CD4-positive, alpha-beta T cell treated with Interleukin-17A for 1 hour (primary cell): ENCODE results near the gene B3GNT3.

Source experiments
- DNase-seq: peaks from one replicate; pipeline ENCODE4 v3.0.0-alpha.2; 2020

Gene B3GNT3

DNA sequence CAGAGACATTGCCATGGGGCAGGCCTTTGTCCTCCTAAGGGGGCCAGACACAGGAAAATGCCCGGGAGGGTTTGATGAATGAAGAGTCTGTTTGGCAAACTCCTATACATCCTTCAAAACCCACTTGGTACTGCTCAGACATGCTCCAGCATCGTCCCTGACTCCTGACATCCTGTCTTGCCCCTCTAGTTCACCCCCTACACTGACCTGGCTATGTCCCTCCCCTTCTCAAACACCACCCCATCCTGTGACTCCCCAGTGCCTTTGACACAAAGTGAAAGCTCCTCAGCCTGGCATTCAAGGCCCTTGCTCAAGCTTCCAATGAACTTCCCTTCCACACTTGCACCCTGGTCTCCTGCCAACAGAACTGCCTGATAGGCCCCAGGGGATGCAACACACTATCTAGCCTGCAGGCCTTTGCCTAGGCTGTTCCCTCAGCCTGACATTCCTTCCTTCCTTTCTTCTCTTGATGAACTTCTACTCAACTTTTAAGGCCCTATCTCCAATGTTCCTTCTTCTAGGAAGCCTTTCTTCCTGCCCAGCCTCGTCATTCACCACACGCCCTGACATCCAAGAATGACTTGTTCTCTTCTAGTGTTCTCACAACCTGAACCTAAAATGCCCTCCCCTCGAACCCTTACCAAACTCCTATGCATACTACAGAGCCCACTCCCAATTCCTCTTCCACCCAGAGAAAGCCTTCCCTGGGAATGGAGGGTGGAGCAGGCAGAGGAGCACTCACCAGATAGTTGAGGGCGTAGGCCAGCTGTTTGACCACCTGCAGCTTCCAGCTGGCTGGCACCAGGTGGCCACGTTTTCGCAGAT is 40.5 kb downstream of the B3GNT3 start:
- no peak for DNase-seq

DNA sequence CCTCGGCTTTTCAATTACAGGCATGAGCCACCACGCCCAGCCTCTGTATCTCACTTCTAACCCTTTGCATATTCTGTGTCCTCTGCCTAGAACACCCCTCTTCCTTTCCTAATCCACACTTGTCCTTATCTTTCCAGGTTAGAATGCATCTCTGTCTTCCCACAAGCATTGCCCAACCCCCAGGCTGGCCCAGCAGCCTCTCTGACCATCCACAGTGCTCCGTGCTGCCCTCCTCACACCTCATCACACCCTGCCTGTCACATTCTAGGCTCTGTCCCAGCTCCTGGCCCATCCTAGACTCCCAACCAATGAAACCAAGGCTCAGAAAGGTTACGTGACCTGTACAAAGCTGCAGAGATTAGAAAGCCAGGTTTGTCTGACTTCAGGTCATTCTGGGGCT is 41.6 kb downstream of the B3GNT3 start:
- no peak for DNase-seq

DNA sequence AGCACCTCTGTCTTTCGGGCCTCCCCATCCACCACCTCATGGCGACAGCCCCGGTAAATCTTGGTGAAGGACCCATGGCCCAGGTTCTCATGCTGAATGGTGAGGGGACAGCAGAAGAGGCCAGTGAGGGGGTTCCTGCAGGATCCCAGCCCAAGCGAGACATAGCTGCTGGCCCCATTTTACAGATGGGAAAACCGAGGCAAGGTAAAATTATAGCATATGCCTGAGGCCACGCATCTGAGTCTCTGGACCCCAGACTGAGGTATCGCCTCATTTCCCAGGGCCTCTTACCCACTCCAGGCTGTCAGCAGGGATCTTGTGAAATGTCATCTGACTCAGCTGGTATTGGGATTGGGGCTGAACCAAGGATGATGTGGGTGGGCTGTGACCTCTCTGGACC is 43.0 kb downstream of the B3GNT3 start:
- no peak for DNase-seq

DNA sequence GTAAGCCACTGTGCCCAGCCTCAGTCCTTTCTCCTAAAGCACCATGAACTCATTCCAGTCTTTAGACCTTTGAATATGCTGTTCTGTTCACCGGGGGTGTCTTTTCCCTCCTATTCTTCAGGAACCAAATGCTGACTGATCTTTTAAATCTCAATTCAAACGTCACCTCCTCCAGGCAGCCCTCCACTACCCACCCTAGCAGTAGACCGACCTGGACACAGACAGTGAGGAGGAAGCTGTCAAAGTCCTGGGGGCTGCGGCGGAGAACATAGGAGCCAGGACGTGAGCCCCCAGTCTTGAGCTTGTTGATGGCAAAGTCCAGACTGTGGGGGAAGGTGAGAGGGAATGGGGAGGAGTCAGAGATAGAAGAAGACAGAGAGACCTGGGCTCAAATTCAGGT is 45.1 kb downstream of the B3GNT3 start:
- DNase-seq, result no peak

- no peak for DNase-seq
These were observed 46.5 kb downstream of the B3GNT3 start for GRCh38 chr19:17841371-17841809.

DNA sequence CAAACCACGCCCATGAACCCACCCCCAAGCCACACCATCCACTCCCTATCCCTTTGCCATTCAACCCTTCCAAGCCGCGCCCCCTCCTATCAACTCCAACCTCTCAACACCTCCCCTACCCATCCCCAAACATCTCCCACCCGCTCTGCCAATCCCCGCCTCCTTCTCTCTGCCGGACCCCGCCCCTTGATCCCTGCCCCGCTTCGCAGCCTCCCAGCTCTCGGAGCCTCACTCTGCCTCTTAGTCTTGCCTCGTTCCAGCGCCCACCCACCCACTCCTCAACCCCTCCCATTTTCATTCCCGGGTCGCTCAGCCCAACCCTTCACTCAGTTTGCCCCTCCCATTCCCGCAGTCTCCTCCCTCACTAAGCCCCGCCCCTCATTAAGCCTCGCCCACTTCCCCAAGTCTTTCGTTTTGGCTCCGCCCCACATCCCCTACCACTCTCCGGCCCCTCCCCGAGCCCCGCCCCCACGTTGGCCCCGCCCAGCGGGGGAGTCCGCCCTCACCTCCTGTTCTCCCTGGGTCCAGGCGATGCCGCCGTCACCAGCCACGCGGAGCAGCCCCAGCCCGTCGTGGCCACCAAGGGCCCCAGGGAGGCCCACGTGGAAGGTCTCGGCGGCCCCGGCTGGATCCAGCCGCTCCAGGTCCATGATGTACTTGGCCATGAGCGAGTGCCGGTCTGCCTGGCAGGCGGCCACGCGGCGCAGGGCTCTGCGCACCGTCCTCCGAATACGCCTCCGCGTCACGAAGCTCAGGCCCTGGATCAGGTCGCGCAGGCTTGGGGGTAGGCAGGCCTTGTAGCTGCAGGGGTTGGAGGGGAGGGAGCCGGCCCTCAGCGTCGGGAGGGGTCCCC is 47.1 kb downstream of the B3GNT3 start:
- peak; percentile 55 for DNase-seq

DNA sequence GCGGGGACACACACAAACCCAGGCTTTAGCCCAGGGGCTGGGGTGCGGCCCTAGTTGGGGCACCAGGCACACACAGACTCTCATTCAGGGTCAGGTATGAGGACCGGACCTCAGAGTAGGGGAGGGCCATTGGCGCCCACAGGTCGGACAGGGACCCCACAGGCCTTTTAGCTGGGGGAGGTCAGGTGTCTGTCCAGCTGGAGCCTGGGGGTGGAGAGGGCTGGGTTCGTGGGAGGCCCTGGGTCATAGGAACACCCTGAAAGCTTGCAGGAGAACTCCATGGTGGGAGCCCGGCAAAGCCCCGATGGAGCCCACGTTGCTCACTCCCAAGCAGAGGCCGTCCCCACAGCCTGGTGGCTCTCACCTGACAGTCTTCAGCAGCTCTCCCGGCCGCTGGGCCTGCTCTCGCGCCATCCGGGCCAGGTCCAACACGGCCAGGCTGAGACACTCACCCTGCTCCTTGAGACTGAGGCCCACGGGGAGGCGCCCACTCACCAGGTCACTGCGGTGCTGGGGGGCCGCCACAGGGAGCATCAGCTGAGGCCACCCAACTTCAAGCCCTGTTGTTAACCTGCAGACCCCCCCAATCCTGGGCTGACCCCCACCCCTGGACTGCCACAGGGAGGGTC is 47.8 kb downstream of the B3GNT3 start:
- no peak for DNase-seq

DNA sequence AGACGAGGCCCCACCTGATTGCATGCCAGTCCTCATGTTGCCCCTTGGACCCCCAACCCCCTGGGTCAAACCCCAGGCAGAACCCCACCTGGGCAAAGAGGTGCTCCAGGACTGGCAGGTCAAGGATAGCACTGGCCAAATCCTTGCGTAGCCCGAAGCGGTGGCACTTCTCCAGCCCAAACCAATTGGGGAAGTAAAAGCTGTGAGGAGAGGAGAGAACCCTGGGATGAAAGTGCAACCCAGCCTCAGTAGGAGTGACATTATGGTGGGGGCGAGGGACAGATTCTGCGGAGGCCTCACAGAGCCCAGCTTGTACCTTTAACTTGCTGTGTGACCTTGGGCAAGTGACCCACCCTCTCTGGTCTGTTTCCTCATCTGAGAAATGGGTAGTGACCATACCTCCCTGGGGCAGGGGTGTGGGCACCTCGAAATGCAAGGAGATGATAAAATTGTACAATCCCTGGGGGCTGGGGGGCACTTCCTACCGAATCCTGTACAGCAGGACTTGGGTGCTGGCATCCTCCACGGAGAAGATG is 48.4 kb downstream of the B3GNT3 start:
- no peak for DNase-seq

DNA sequence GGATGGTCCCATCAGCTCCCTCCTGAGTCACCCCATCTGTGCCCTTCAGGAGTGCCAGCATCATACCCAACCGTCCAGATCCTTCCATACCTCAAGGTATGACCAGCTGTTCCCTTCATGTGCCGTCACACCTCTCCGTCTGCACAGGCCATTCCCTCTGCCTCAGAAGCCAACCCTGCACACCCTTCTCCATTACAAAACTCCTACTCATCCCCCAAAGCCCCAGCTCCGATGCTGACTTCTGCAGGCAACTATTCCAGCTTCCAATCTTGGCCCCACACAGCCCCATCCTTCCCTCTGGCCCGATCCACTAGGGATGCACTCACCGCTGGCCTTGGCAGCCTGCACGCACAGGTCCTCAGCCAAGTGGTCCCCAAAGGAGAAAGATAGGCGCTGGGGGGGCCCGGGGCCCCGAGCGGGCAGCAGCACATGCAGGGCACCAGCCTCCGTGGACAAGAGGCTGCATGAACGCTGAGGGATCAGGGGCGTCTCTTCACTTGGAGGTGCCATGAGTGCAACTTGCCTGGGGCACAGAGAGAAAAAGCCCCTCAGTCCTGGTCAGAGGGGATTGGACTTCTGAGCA is 49.1 kb downstream of the B3GNT3 start:
- no peak for DNase-seq

DNA sequence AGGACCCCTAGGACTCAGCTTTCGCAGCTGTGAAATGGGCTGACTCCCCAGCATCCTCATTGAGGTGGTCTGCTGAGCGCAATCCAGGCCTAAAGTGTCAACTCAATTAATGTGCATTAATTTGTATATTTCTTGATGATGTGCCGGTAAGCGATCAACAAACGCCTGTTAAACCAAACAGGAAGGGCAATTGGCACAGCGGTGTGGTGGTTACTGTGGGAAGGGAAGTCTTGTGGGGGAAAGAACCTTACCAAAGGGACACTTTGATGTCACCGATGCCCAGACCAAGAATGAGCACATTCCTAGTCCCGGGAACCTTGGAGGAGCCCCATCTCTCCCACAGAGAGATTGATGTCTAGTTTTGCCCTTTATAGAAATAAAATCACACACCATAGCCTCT is 51.2 kb downstream of the B3GNT3 start:
- peak; percentile 77 for DNase-seq

GRCh38 chr19:17847538-17848366 is 52.8 kb downstream of the B3GNT3 start, which contains the start of gene JAK3:
JAK3 (minus strand) TSS chr19:17847982; CDS start chr19:17844417, 3,565 bp downstream.
- DNase-seq, result peak; percentile 91

DNA sequence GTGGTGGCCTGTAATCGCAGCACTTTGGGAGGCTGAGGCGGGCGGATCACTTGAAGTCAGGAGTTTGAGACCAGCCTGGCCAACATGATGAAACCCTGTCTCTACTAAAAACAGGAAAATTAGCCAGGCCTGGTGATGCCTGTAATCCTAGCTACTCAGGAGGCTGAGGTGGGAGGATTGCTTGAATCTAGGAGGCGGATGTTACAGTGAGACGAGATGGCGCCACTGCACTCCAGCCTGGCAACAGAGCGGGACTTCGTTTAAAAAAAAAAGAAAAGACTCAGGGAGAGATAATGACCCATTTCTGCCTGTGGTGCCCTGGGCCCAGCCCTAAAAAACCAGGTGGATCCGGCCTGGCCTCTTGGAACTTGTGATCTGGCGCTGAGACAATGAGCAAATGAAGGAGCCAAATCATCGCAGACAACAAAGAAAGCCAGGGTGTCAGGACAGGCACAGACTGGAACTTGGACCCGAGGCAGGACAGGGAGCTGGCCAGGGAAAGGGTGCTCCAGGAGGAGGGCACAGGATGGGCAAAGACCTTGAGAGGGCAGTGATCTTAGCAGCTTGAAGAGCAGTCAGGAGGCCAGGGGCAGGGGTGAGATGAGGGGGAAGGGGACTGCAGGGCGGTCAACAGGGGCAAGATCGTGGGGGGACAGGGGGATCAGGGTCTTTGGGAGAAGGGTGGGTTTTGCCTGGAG is 53.8 kb downstream of the B3GNT3 start:
- DNase-seq, result peak; percentile 32

DNA sequence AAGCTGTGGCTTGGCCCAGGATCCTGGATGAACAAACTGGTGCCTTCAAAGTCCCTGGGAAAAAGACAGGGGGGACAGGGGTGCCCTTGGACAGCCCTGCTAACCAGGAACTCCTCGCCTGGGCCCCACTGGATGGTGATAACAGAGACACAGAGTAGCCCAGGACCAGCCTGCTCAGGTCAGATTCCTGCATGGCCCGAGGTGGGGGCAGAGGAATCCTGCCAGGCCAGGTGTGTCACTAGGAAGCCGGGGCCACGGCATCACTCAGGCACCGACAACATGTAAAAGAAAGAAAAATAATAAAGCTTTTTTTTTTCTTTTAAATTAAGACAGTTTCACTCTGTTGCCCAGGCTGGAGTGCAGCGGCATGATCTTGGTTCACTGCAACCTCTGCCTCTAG is 59.1 kb downstream of the B3GNT3 start:
- no peak for DNase-seq

GRCh38 chr19:17855280-17856152 is 60.6 kb downstream of the B3GNT3 start:
- DNase-seq, result peak; percentile 90

DNA sequence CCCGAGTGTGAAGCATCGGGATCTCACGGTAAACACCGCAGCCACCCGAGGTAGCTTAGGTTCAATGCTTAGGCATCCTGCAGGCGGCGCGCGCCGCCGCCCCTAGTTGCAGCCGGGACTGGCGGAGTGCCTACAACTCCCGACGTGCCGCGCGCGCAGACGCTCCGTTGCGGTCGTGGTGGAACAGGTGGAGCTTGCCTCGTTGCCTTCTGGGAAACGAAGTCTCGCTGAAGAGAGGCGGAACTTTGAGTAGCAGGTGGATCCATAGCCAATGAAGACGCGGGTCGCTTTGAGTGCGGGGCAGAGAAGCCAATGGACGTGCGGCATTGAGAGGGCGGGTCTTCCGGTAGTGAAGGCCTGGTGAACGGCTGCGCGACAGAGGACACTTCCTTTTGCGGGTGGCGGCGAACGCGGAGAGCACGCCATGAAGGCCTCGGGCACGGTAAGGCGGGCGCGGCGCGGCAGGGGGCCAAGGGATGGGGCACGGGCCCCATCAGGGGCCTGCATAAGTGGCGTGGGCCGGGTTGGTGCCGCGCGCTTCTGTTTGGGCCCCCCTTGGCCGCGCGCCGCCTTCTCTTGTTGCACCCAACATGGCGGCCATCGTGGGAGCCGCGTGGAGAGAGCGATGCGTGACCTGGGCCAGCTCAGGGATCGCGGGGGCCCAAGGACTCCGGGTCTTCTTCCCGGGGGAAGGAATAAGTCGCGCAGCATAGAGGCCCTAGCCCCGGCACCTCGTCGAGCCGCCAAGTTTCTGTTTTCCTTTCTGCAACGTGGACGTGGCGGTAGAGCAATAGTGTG is 64.8 kb downstream of the B3GNT3 start, which contains the start of gene RPL18A:
Gene RPL18A (plus strand): TSS at position 378 of the 798 bp plus-strand sequence. CDS start 47 bp downstream, at position 425.
- DNase-seq, result peak; percentile 100

GRCh38 chr19:17860331-17860992 is 65.5 kb downstream of the B3GNT3 start:
- DNase-seq, result no peak

DNA sequence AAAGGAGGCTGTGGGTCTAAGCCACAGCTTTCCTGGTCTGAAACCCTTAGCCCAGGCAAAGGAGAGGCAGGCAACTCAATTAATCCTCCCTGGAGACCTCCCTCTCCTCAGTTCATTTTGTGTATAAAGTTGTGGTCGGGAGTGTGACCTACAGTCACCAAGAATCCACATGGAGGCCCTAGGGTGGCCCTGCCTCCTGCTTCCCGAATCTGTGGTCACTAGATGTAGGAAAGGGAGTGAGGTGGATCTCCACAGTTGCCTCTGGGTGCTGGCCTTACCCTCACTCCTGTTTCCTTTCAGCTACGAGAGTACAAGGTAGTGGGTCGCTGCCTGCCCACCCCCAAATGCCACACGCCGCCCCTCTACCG is 66.0 kb downstream of the B3GNT3 start:
- no peak for DNase-seq
